GM12872 (cell line): ENCODE measurements around the gene RNF215.

Experiments used
- CTCF ChIP-seq: IDR thresholded peaks from 3 replicates; pipeline ENCODE4 v1.5.1; 2011; ENCODE audit warnings: low read depth, mild to moderate bottlenecking, low read length, moderate library complexity; ENCODE audit not compliant: insufficient read depth

Gene RNF215

GRCh38 chr22:30416837-30417236 is 29.6 kb upstream of the RNF215 start:
- TF ChIP-seq CTCF, result no peak

GRCh38 chr22:30416403-30416802 is 29.2 kb upstream of the RNF215 start:
- TF ChIP-seq CTCF, result no peak

GRCh38 chr22:30414525-30415047 is 27.4 kb upstream of the RNF215 start:
- no peak for TF ChIP-seq CTCF

- no peak for TF ChIP-seq CTCF
These were observed 26.7 kb upstream of the RNF215 start for GRCh38 chr22:30413745-30414524.

- no peak for TF ChIP-seq CTCF
These were observed 25.8 kb upstream of the RNF215 start for GRCh38 chr22:30413001-30413400.

DNA sequence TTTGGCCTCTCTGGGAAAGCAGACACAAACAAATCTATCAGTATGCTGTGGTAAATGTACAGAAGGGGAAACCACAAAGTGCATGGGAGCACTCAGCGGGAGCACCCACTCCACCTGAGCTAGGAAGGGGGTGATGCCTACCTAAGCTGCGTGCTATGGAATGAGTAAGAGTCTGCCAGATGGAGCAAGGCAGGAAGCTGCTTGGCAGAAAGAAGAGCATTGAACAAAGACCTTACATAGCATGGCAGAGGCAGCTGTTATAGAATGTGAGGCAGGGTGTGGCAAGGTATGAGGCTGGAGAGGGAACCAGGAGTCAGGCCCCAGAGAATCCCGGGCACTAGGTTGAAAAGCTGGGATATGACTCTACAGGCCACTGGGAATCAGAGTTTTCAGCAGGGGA is 24.6 kb upstream of the RNF215 start:
- no peak for TF ChIP-seq CTCF

- no peak for TF ChIP-seq CTCF
These were observed 21.3 kb upstream of the RNF215 start for GRCh38 chr22:30408388-30409102.
